ENCODE data around the gene CIITA. TPM values are rescaled to one million over a fixed set of nuclear protein-coding genes. Genes with fewer than 3 reads are reported as not detected.

CIITA gene
- total and polyA plus RNA-seq, 9 of the 15 experiments (the other 6 are each of a cell fraction or from before 2014, with no cell fraction given): 0.01 to 0.20 (median 0.11) TPM; not detected in 4

- peak; percentile 49; the same call in 1 of the 2 replicates for TF ChIP-seq NKRF (IDR thresholded peaks at IDR 0.05; ENCODE audit: borderline replicate concordance)
- TF ChIP-seq RFX7 (CRISPR knock-in tag; IDR thresholded peaks at IDR 0.05): no peak
- TF ChIP-seq NR3C1 (CRISPR knock-in tag; IDR thresholded peaks at IDR 0.05): no peak
- TF ChIP-seq MEF2D (tag; conservative IDR thresholded peaks at IDR 0.05; ENCODE audit: low read depth): no peak
- no peak for TF ChIP-seq STAG1 (CRISPR knock-in tag; IDR thresholded peaks at IDR 0.05; ENCODE audit: borderline replicate concordance)
- TF ChIP-seq ZC3H11A (IDR thresholded peaks at IDR 0.05; ENCODE audit: low read depth, low read length): no peak
- TF ChIP-seq ZNF121 (CRISPR knock-in tag; conservative IDR thresholded peaks at IDR 0.05): no peak
- TF ChIP-seq RBM14 (IDR thresholded peaks at IDR 0.05; ENCODE audit: borderline replicate concordance, insufficient read depth, low read depth, low read length): no peak
- TF ChIP-seq ZNF592 (IDR thresholded peaks at IDR 0.05): peak; percentile 46; the same call in 1 of the 2 replicates
- no peak for TF ChIP-seq ZHX1 (conservative IDR thresholded peaks at IDR 0.05; ENCODE audit: low read length)
- TF ChIP-seq NFRKB (IDR thresholded peaks at IDR 0.05; ENCODE audit: low read depth): no peak
- TF ChIP-seq SNIP1 (IDR thresholded peaks at IDR 0.05; ENCODE audit: low read depth): no peak
- TF ChIP-seq CTCF (IDR thresholded peaks at IDR 0.05 in 2 of 3, conservative IDR thresholded peaks at IDR 0.05 in 1 of 3; ENCODE audit: insufficient read depth in 2 of 3, low read depth in 1 of 3, low read length in 3 of 3): peak in 2 of 3 experiments; percentile 9 to 35; a peak in 1 of 6 replicates
- TF ChIP-seq ZNF324 (CRISPR knock-in tag; IDR thresholded peaks at IDR 0.05): no peak
Measured at GRCh38 chr16:10944249-10945064, 67.5 kb downstream of the CIITA start, which contains the start of gene CLEC16A (continued).
